ENCODE results near the gene PINLYP.

- TF ChIP-seq, protein P1, sequence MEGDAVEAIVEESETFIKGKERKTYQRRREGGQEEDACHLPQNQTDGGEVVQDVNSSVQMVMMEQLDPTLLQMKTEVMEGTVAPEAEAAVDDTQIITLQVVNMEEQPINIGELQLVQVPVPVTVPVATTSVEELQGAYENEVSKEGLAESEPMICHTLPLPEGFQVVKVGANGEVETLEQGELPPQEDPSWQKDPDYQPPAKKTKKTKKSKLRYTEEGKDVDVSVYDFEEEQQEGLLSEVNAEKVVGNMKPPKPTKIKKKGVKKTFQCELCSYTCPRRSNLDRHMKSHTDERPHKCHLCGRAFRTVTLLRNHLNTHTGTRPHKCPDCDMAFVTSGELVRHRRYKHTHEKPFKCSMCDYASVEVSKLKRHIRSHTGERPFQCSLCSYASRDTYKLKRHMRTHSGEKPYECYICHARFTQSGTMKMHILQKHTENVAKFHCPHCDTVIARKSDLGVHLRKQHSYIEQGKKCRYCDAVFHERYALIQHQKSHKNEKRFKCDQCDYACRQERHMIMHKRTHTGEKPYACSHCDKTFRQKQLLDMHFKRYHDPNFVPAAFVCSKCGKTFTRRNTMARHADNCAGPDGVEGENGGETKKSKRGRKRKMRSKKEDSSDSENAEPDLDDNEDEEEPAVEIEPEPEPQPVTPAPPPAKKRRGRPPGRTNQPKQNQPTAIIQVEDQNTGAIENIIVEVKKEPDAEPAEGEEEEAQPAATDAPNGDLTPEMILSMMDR (IDR thresholded peaks at IDR 0.05), result no peak
- no peak for TF ChIP-seq EP300 (IDR thresholded peaks at IDR 0.05; ENCODE audit: low read depth)
- TF ChIP-seq POLR2AphosphoS5 (IDR thresholded peaks at IDR 0.05), result no peak
- no peak for TF ChIP-seq POLR2A (IDR thresholded peaks at IDR 0.05)
Measured at GRCh38 chr19:43631491-43631890, 55.9 kb downstream of the PINLYP start.

All from transverse colon (tissue), 4 donors.